Suprapubic skin (tissue), 4 donors: Measurements from ENCODE around the gene CYP21A2. TPM values are rescaled to one million over a fixed set of nuclear protein-coding genes. Genes with fewer than 3 reads are reported as not detected.

ENCODE experiments used
- DNase-seq, 2 donors: peaks; one replicate each; pipeline ENCODE4 v3.0.0-alpha.2; 2019; ENCODE audit warnings: low spot score in 2 of 2
- H3K27ac ChIP-seq: fragments of 200-600 bp; sonication (generic); one replicate; pipeline ENCODE4 v1.5.1; 2019
- H3K27me3 ChIP-seq: fragments of 200-600 bp; sonication (generic); one replicate; pipeline ENCODE4 v1.5.1; 2019
- H3K36me3 ChIP-seq: fragments of 200-600 bp; sonication (generic); one replicate; pipeline ENCODE4 v1.5.1; 2019
- H3K4me1 ChIP-seq: fragments of 200-600 bp; sonication (generic); one replicate; pipeline ENCODE4 v1.5.1; 2019
- H3K4me3 ChIP-seq: fragments of 200-600 bp; sonication (generic); one replicate; pipeline ENCODE4 v1.5.1; 2019; ENCODE audit warnings: mild to moderate bottlenecking
- H3K9me3 ChIP-seq: fragments of 200-600 bp; sonication (generic); one replicate; pipeline ENCODE4 v1.5.1; 2019
- CTCF ChIP-seq, 2 donors: fragments of 200-600 bp in 1 of 2; fragments of 450-650 bp in 1 of 2; sonication (generic) in 1 of 2; IDR thresholded peaks; one replicate each; pipeline ENCODE4 v1.5.1; 2016 to 2019; ENCODE audit warnings: antibody characterized with exemption in 2 of 2, mild to moderate bottlenecking in 1 of 2, moderate library complexity in 1 of 2
- EP300 ChIP-seq: sonication (generic); formaldehyde crosslinking; IDR thresholded peaks from one replicate; pipeline ENCODE4 v1.6.1; 2017; ENCODE audit warnings: antibody characterized with exemption
- POLR2A ChIP-seq, 2 donors: fragments of 450-650 bp; IDR thresholded peaks; one replicate each; pipeline ENCODE4 v1.6.1; 2017; ENCODE audit warnings: antibody characterized with exemption in 2 of 2, mild to moderate bottlenecking in 2 of 2, moderate library complexity in 2 of 2
- POLR2AphosphoS5 ChIP-seq, 3 donors: sonication (generic); formaldehyde crosslinking; IDR thresholded peaks; one replicate each; pipeline ENCODE4 v1.6.1; 2017; ENCODE audit warnings: antibody characterized with exemption in 3 of 3
- WGBS: methylation state at CpG from one replicate; pipeline ENCODE4 v1.1.5; 2018; 5-methylcytosine and 5-hydroxymethylcytosine counted together
- total RNA-seq, 4 donors: library from RNA; depleted of rRNA; stranded (reverse); fragments of >200 nt; gene quantifications; one replicate each; pipeline ENCODE4 v1.1.0, GENCODE V29; 2016

Gene CYP21A2
- total RNA-seq, 4 donors from 2014 or later = 0.39 to 2.3 TPM; not detected in 2

- no peak overlapping the region for H3K27ac ChIP-seq
- H3K9me3 ChIP-seq = no peaks in the 10 kb centered on the region
- peaks cover 49% of the 10 kb centered on the region for H3K36me3 ChIP-seq
- TF ChIP-seq POLR2A (IDR thresholded peaks at IDR 0.05) (no peak), POLR2AphosphoS5 (IDR thresholded peaks at IDR 0.05) (no peak), CTCF (IDR thresholded peaks at IDR 0.05) (no peak)
- no peaks in the 10 kb centered on the region for H3K27me3 ChIP-seq
- no peak for DNase-seq
- 92% methylated on average over 11 of the region's 14 CpGs for WGBS
- peaks cover 7% of the 10 kb centered on the region for H3K4me1 ChIP-seq
- no peak overlapping the region for H3K4me3 ChIP-seq
Measured at GRCh38 chr6:32068867-32069266, 30.7 kb downstream of the CYP21A2 start.

- no peak overlapping the region for H3K4me3 ChIP-seq
- no peak overlapping the region for H3K27ac ChIP-seq
- WGBS = 87% methylated on average over 17 of the region's 17 CpGs
- H3K27me3 ChIP-seq = no peaks in the 10 kb centered on the region
- H3K9me3 ChIP-seq = no peaks in the 10 kb centered on the region
- peaks cover 7% of the 10 kb centered on the region for H3K4me1 ChIP-seq
- DNase-seq = no peak
- no peak for TF ChIP-seq POLR2A (IDR thresholded peaks at IDR 0.05)
- no peak for TF ChIP-seq POLR2AphosphoS5 (IDR thresholded peaks at IDR 0.05)
- TF ChIP-seq EP300 = no peak
- TF ChIP-seq CTCF (IDR thresholded peaks at IDR 0.05) = no peak
- peaks cover 47% of the 10 kb centered on the region for H3K36me3 ChIP-seq
Measured at GRCh38 chr6:32069460-32069859, 31.2 kb downstream of the CYP21A2 start.

- Histone ChIP-seq H3K27ac (peak overlapping the region; percentile 81), H3K36me3 (peaks cover 42% of the 10 kb centered on the region)
- WGBS = 80% methylated on average over 10 of the region's 24 CpGs
Measured at GRCh38 chr6:32069878-32070515, 31.8 kb downstream of the CYP21A2 start.

GRCh38 chr6:32070814-32071543, 32.8 kb downstream of the CYP21A2 start:
- no peak overlapping the region for H3K4me3 ChIP-seq
- peak overlapping the region; percentile 81 for H3K27ac ChIP-seq
- DNase-seq = peak in 1 of 2 donors; percentile 88
- H3K27me3 ChIP-seq = no peaks in the 10 kb centered on the region
- TF ChIP-seq POLR2A (IDR thresholded peaks at IDR 0.05) (no peak), POLR2AphosphoS5 (IDR thresholded peaks at IDR 0.05) (peak in 1 of 3 donors; percentile 24)
- no peaks in the 10 kb centered on the region for H3K9me3 ChIP-seq
- H3K36me3 ChIP-seq = peaks cover 41% of the 10 kb centered on the region
- H3K4me1 ChIP-seq = peaks cover 10% of the 10 kb centered on the region
- WGBS = 70% methylated on average over 14 of the region's 16 CpGs

More at GRCh38 chr6:32069878-32070515, 31.8 kb downstream of the CYP21A2 start:
- no peaks in the 10 kb centered on the region for H3K9me3 ChIP-seq
- no peak for DNase-seq
- no peaks in the 10 kb centered on the region for H3K27me3 ChIP-seq
- peaks cover 7% of the 10 kb centered on the region for H3K4me1 ChIP-seq
- no peak overlapping the region for H3K4me3 ChIP-seq
- TF ChIP-seq EP300 (no peak), POLR2AphosphoS5 (IDR thresholded peaks at IDR 0.05) (no peak), CTCF (IDR thresholded peaks at IDR 0.05) (no peak), POLR2A (IDR thresholded peaks at IDR 0.05) (no peak)

- TF ChIP-seq EP300 = no peak
- TF ChIP-seq CTCF (IDR thresholded peaks at IDR 0.05) = no peak
- no peak for TF ChIP-seq POLR2AphosphoS5 (IDR thresholded peaks at IDR 0.05)
- TF ChIP-seq POLR2A (IDR thresholded peaks at IDR 0.05) = no peak
- WGBS = 75% methylated on average over 3 of the region's 3 CpGs
- DNase-seq = no peak
- Histone ChIP-seq H3K27me3 (no peaks in the 10 kb centered on the region), H3K36me3 (peaks cover 35% of the 10 kb centered on the region), H3K27ac (no peak overlapping the region), H3K9me3 (no peaks in the 10 kb centered on the region), H3K4me1 (peaks cover 14% of the 10 kb centered on the region), H3K4me3 (no peak overlapping the region)
Measured at GRCh38 chr6:32073101-32073500, 34.9 kb downstream of the CYP21A2 start.
